Neural cell (in vitro differentiated cells): Measurements from ENCODE around the gene DDX19B. TPM values are rescaled to one million over a fixed set of nuclear protein-coding genes. Genes with fewer than 3 reads are reported as not detected.

ENCODE experiments used
- H2AFZ ChIP-seq: fragments of 200-600, 300-800 bp; sonication (generic), shearing (Covaris generic); 2 replicates; pipeline ENCODE4 v1.6.0; 2014; ENCODE audit warnings: low read depth, mild to moderate bottlenecking, antibody characterized with exemption, low read length, moderate library complexity
- H3F3A ChIP-seq: fragments of 200-600 bp; shearing (Covaris generic); 2 replicates; pipeline ENCODE4 v1.6.1; 2016; ENCODE audit warnings: mild to moderate bottlenecking, moderate library complexity, mixed read lengths, antibody characterized with exemption, low read length; ENCODE audit not compliant: insufficient read depth, poor library complexity, severe bottlenecking
- H3K27ac ChIP-seq: fragments of 200-600, 300-800 bp; sonication (generic), shearing (Covaris generic); 2 replicates; pipeline ENCODE4 v1.5.1; 2014; ENCODE audit warnings: mild to moderate bottlenecking, low read length, moderate library complexity
- H3K27me3 ChIP-seq: fragments of 300-800, 200-600 bp; sonication (generic), shearing (Covaris generic); 2 replicates; pipeline ENCODE4 v1.6.0; 2014; ENCODE audit warnings: mild to moderate bottlenecking, low read depth, low read length, moderate library complexity; ENCODE audit not compliant: insufficient read depth
- H3K36me3 ChIP-seq: fragments of 300-800, 200-600 bp; sonication (generic), shearing (Covaris generic); 2 replicates; pipeline ENCODE4 v1.5.1; 2014; ENCODE audit warnings: mild to moderate bottlenecking, antibody characterized with exemption, low read length, moderate library complexity; ENCODE audit not compliant: insufficient read depth
- H3K4me2 ChIP-seq: fragments of 300-800, 200-600 bp; sonication (generic), shearing (Covaris generic); 2 replicates; pipeline ENCODE4 v1.6.0; 2014; ENCODE audit warnings: mild to moderate bottlenecking, low read length
- H3K4me3 ChIP-seq: fragments of 300-800, 200-600 bp; sonication (generic), shearing (Covaris generic); 2 replicates; pipeline ENCODE4 v1.5.1; 2014; ENCODE audit warnings: mild to moderate bottlenecking, low read length, moderate library complexity
- H3K79me2 ChIP-seq: fragments of 200-600 bp; shearing (Covaris generic); replicated peaks from 2 replicates; pipeline ENCODE4 v1.6.0; 2014; ENCODE audit warnings: mild to moderate bottlenecking, low read length, moderate library complexity; ENCODE audit not compliant: insufficient read depth
- H3K9ac ChIP-seq: fragments of 300-800, 200-600 bp; sonication (generic), shearing (Covaris generic); 2 replicates; pipeline ENCODE4 v1.6.1; 2016; ENCODE audit warnings: mild to moderate bottlenecking, low read length, mixed read lengths
- H3K9me2 ChIP-seq: fragments of 200-600 bp; shearing (Covaris generic); 2 replicates; pipeline ENCODE4 v1.6.1; 2016; ENCODE audit warnings: mild to moderate bottlenecking, low read length, mixed read lengths; ENCODE audit not compliant: insufficient read depth
- H3K9me3 ChIP-seq: fragments of 200-600, 300-800 bp; sonication (generic), shearing (Covaris generic); 2 replicates; pipeline ENCODE4 v1.6.1; 2016; ENCODE audit warnings: mild to moderate bottlenecking, mixed run types, low read length, moderate library complexity, mixed read lengths
- H4K20me1 ChIP-seq: fragments of 200-600 bp; shearing (Covaris generic); 2 replicates; pipeline ENCODE4 v1.6.1; 2016; ENCODE audit warnings: mild to moderate bottlenecking, mixed run types; ENCODE audit not compliant: insufficient read depth
- EP300 ChIP-seq: fragments of 450-650 bp; conservative IDR thresholded peaks from 2 replicates; pipeline ENCODE4 v1.6.1; 2014; ENCODE audit warnings: antibody characterized with exemption, mild to moderate bottlenecking, moderate library complexity; ENCODE audit not compliant: poor library complexity, severe bottlenecking
- EZH2 ChIP-seq: fragments of 200-600, 300-800 bp; shearing (Covaris generic), sonication (generic); IDR thresholded peaks from 2 replicates; pipeline ENCODE4 v1.6.1; 2014; ENCODE audit warnings: antibody characterized with exemption, low read length, borderline replicate concordance, mild to moderate bottlenecking; ENCODE audit not compliant: insufficient read depth, poor library complexity, severe bottlenecking
- MXI1 ChIP-seq: fragments of 450-650 bp; conservative IDR thresholded peaks from 2 replicates; pipeline ENCODE4 v1.6.1; 2014; ENCODE audit warnings: antibody characterized with exemption, mild to moderate bottlenecking; ENCODE audit not compliant: poor library complexity, severe bottlenecking
- POLR2AphosphoS5 ChIP-seq: IDR thresholded peaks from 2 replicates; pipeline ENCODE4 v1.6.1; 2012
- RAD21 ChIP-seq: fragments of 450-650 bp; conservative IDR thresholded peaks from 2 replicates; pipeline ENCODE4 v1.6.1; 2014; ENCODE audit warnings: antibody characterized with exemption, mild to moderate bottlenecking, moderate library complexity
- SMC3 ChIP-seq: fragments of 450-650 bp; conservative IDR thresholded peaks from 2 replicates; pipeline ENCODE4 v1.6.1; 2014; ENCODE audit warnings: antibody characterized with exemption, mild to moderate bottlenecking, moderate library complexity; ENCODE audit not compliant: poor library complexity
- TAF1 ChIP-seq: IDR thresholded peaks from 2 replicates; pipeline ENCODE4 v1.6.1; 2012; ENCODE audit warnings: low read depth
- polyA plus RNA-seq: library from polyadenylated mRNA; depleted of rRNA; stranded (reverse); fragments of >200 nt; gene quantifications from 2 replicates; pipeline ENCODE4 v1.2.3, GENCODE V29; 2014
- TF ChIP-seq, protein P1 (sequence below): fragments of 450-650 bp; IDR thresholded peaks from 2 replicates; pipeline ENCODE4 v1.5.1; 2014; ENCODE audit warnings: antibody characterized with exemption, mild to moderate bottlenecking, moderate library complexity; ENCODE audit not compliant: poor library complexity, severe bottlenecking
- TF ChIP-seq, protein P2 (sequence below): IDR thresholded peaks from 2 replicates; pipeline ENCODE4 v1.6.1; 2012; ENCODE audit warnings: borderline replicate concordance

DDX19B gene
- polyA plus RNA-seq, 1 donor from 2014 or later, result 47.8 TPM

DNA sequence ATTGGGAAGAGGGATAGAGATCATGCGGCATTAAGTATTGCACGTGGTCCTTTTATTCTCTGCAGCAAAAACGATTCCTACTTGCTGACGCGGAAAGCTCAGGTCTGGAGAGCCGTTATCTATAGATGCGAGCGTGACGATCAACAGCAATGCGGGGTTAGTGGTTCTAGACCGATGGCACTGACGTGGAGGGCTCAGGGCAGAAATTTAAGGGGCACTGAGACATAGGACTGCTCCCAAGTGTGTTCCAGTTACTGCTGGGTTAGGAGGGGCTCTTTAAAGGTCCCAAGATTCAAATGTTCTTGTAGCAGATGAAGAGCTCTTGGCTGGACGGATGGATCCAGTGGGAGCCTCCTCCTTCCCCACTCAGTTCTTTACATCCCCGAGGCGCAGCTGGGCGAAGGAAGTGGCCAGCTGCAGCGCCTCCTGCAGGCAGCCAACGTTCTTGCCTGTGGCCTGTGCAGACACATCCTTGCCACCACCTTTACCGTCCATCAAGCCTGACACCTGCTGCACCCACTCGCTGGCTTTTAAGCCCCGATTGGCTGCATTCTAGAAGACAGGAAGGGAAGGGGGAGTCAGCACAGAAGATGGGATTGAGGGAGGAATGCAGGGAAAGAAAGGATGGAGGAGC is 46.5 kb upstream of the DDX19B start:
- Histone ChIP-seq H2AFZ (no peak overlapping the region), H3K36me3 (no peaks in the 10 kb centered on the region), H3K4me2 (no peak overlapping the region), H3K9me2 (no peaks in the 10 kb centered on the region), H3F3A (peaks cover 4% of the 10 kb centered on the region), H3K79me2 (peaks cover 15% of the 10 kb centered on the region), H3K27ac (peak overlapping the region; percentile 64), H4K20me1 (no peaks in the 10 kb centered on the region), H3K9ac (peak overlapping the region; percentile 33), H3K4me3 (peak overlapping the region; percentile 73), H3K27me3 (no peaks in the 10 kb centered on the region), H3K9me3 (no peaks in the 10 kb centered on the region)
- TF ChIP-seq POLR2AphosphoS5 (no peak), SMC3 (no peak), EP300 (no peak), EZH2 (no peak), MXI1 (no peak), TAF1 (no peak), RAD21 (no peak)
- TF ChIP-seq, protein P1, sequence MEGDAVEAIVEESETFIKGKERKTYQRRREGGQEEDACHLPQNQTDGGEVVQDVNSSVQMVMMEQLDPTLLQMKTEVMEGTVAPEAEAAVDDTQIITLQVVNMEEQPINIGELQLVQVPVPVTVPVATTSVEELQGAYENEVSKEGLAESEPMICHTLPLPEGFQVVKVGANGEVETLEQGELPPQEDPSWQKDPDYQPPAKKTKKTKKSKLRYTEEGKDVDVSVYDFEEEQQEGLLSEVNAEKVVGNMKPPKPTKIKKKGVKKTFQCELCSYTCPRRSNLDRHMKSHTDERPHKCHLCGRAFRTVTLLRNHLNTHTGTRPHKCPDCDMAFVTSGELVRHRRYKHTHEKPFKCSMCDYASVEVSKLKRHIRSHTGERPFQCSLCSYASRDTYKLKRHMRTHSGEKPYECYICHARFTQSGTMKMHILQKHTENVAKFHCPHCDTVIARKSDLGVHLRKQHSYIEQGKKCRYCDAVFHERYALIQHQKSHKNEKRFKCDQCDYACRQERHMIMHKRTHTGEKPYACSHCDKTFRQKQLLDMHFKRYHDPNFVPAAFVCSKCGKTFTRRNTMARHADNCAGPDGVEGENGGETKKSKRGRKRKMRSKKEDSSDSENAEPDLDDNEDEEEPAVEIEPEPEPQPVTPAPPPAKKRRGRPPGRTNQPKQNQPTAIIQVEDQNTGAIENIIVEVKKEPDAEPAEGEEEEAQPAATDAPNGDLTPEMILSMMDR, result no peak
- TF ChIP-seq, protein P2, sequence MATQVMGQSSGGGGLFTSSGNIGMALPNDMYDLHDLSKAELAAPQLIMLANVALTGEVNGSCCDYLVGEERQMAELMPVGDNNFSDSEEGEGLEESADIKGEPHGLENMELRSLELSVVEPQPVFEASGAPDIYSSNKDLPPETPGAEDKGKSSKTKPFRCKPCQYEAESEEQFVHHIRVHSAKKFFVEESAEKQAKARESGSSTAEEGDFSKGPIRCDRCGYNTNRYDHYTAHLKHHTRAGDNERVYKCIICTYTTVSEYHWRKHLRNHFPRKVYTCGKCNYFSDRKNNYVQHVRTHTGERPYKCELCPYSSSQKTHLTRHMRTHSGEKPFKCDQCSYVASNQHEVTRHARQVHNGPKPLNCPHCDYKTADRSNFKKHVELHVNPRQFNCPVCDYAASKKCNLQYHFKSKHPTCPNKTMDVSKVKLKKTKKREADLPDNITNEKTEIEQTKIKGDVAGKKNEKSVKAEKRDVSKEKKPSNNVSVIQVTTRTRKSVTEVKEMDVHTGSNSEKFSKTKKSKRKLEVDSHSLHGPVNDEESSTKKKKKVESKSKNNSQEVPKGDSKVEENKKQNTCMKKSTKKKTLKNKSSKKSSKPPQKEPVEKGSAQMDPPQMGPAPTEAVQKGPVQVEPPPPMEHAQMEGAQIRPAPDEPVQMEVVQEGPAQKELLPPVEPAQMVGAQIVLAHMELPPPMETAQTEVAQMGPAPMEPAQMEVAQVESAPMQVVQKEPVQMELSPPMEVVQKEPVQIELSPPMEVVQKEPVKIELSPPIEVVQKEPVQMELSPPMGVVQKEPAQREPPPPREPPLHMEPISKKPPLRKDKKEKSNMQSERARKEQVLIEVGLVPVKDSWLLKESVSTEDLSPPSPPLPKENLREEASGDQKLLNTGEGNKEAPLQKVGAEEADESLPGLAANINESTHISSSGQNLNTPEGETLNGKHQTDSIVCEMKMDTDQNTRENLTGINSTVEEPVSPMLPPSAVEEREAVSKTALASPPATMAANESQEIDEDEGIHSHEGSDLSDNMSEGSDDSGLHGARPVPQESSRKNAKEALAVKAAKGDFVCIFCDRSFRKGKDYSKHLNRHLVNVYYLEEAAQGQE, result no peak

- TF ChIP-seq POLR2AphosphoS5 (no peak), TAF1 (no peak), EZH2 (no peak)
- TF ChIP-seq, protein P2, result no peak
- TF ChIP-seq, protein P1, result peak; percentile 55
- H3K36me3 ChIP-seq, result no peaks in the 10 kb centered on the region
- no peak overlapping the region for H3K4me3 ChIP-seq
- H3K9ac ChIP-seq, result no peak overlapping the region
- H3K79me2 ChIP-seq, result peaks cover 15% of the 10 kb centered on the region
- no peaks in the 10 kb centered on the region for H3K9me2 ChIP-seq
- no peak overlapping the region for H3K4me2 ChIP-seq
- peaks cover 4% of the 10 kb centered on the region for H3F3A ChIP-seq
- no peaks in the 10 kb centered on the region for H3K27me3 ChIP-seq
- no peak overlapping the region for H3K27ac ChIP-seq
- no peaks in the 10 kb centered on the region for H4K20me1 ChIP-seq
- no peaks in the 10 kb centered on the region for H3K9me3 ChIP-seq
- no peak overlapping the region for H2AFZ ChIP-seq
Observed at GRCh38 chr16:70253291-70254106, 45.5 kb upstream of the DDX19B start.
